Gastroesophageal sphincter (tissue), 4 donors: ENCODE data around the gene PTGES3L. TPM values are rescaled to one million over a fixed set of nuclear protein-coding genes. Genes with fewer than 3 reads are reported as not detected.
A peak's percentile ranks its signal among the peaks of the same experiment; 100 is the strongest.

Source experiments
- ATAC-seq: fragments of 150-250 bp; one replicate; pipeline ENCODE4 v1.9.1; 2016; ENCODE audit warnings: mild to moderate bottlenecking, moderate library complexity
- H3K27ac ChIP-seq, 4 donors: fragments of 200-600 bp; sonication (generic) in 3 of 4; 1 replicate in 3 of 4; 2 replicates in 1 of 4; pipeline ENCODE4 v1.5.1; 2016 to 2019
- H3K27me3 ChIP-seq: fragments of 200-600 bp; sonication (generic); one replicate; pipeline ENCODE4 v1.5.1; 2019
- H3K36me3 ChIP-seq, 2 donors: fragments of 200-600 bp; sonication (generic); one replicate each; pipeline ENCODE4 v1.5.1; 2019; ENCODE audit warnings: control low read depth in 1 of 2
- H3K4me1 ChIP-seq, 3 donors: fragments of 200-600 bp; sonication (generic); 1 replicate in 2 of 3; 2 replicates in 1 of 3; pipeline ENCODE4 v1.5.1; 2016 to 2019; ENCODE audit warnings: control low read depth in 2 of 3
- H3K4me3 ChIP-seq, 2 donors: fragments of 200-600 bp; sonication (generic); one replicate each; pipeline ENCODE4 v1.5.1; 2019; ENCODE audit warnings: mild to moderate bottlenecking in 1 of 2, moderate library complexity in 1 of 2
- H3K9me3 ChIP-seq, 3 donors: fragments of 200-600 bp; sonication (generic); one replicate each; pipeline ENCODE4 v1.5.1; 2017 to 2019; ENCODE audit warnings: control low read depth in 2 of 3
- CTCF ChIP-seq, 4 experiments: fragments of 200-600 bp in 2 of 4; fragments of 450-650 bp in 2 of 4; sonication (generic) in 1 of 4; IDR thresholded peaks; one replicate each; pipeline ENCODE4 v1.5.1; 2017 to 2019; ENCODE audit warnings: antibody characterized with exemption in 4 of 4, mild to moderate bottlenecking in 2 of 4, moderate library complexity in 2 of 4
- EP300 ChIP-seq: sonication (generic); formaldehyde crosslinking; IDR thresholded peaks from one replicate; pipeline ENCODE4 v1.6.1; 2017; ENCODE audit warnings: antibody characterized with exemption, mild to moderate bottlenecking
- POLR2A ChIP-seq, 2 donors: fragments of 450-650 bp; IDR thresholded peaks; one replicate each; pipeline ENCODE4 v1.6.1; 2017; ENCODE audit warnings: antibody characterized with exemption in 2 of 2, mild to moderate bottlenecking in 2 of 2, moderate library complexity in 1 of 2
- POLR2AphosphoS5 ChIP-seq: sonication (generic); formaldehyde crosslinking; IDR thresholded peaks from one replicate; pipeline ENCODE4 v1.6.1; 2017; ENCODE audit warnings: antibody characterized with exemption
- WGBS, 2 donors: methylation state at CpG; one replicate each; pipeline ENCODE4 v1.1.5; 2018; ENCODE audit warnings: low coverage in 1 of 2; 5-methylcytosine and 5-hydroxymethylcytosine counted together
- total RNA-seq, 4 donors: library from RNA; depleted of rRNA; stranded (reverse); fragments of >200 nt; gene quantifications; one replicate each; pipeline ENCODE4 v1.1.0, GENCODE V29; 2016

Gene PTGES3L
- 10 to 100 TPM in 2 of 4 donors, 1 to 10 TPM in 2; 5.5 to 19.6 (median 10.1) TPM for total RNA-seq

- peak within 1 kb of the TSS; percentile 35 to 92 (median 86) for H3K27ac ChIP-seq
- peaks cover 0 to 12% of the 10 kb centered on the region in 2 donors for H3K36me3 ChIP-seq
- H3K4me3 ChIP-seq, result peak within 1 kb of the TSS; percentile 72 to 98
- peak; percentile 74 for ATAC-seq
- H3K27me3 ChIP-seq, result no peaks in the 10 kb centered on the region
- H3K9me3 ChIP-seq, result no peaks in the 10 kb centered on the region
- peaks cover 0 to 31% (median 11%) of the 10 kb centered on the region in 3 donors for H3K4me1 ChIP-seq
- peak; percentile 53 for TF ChIP-seq POLR2AphosphoS5
- TF ChIP-seq EP300, result no peak
- TF ChIP-seq CTCF (IDR thresholded peaks at IDR 0.05), result peak in 1 of 4 experiments; percentile 3
- TF ChIP-seq POLR2A (IDR thresholded peaks at IDR 0.05), result no peak
- 2 to 26% methylated on average over 6 to 18 of the region's 21 CpGs for WGBS, 2 donors
These were observed at the start of gene PTGES3L for GRCh38 chr17:42979511-42980273. Gene PTGES3L, minus strand, starts transcription at chr17:42980080. Its CDS starts 27 bp downstream, at chr17:42980053.

GRCh38 chr17:43028221-43028861 is 48.5 kb upstream of the PTGES3L start:
- Histone ChIP-seq H3K4me1 (peaks cover 0 to 22% (median 6%) of the 10 kb centered on the region in 3 donors), H3K36me3 (no peaks in the 10 kb centered on the region), H3K27me3 (no peaks in the 10 kb centered on the region), H3K9me3 (no peaks in the 10 kb centered on the region), H3K27ac (no peak overlapping the region), H3K4me3 (no peak overlapping the region)
- TF ChIP-seq EP300, result no peak
- no peak for TF ChIP-seq CTCF (IDR thresholded peaks at IDR 0.05)
- TF ChIP-seq POLR2AphosphoS5, result no peak
- no peak for TF ChIP-seq POLR2A (IDR thresholded peaks at IDR 0.05)
- ATAC-seq, result no peak
- no CpG with 5 or more reads among the region's 17 CpGs for whole genome bisulfite sequencing, 2 donors

- no peak for TF ChIP-seq POLR2AphosphoS5
- no peak for TF ChIP-seq POLR2A (IDR thresholded peaks at IDR 0.05)
- TF ChIP-seq CTCF (IDR thresholded peaks at IDR 0.05), result no peak
- TF ChIP-seq EP300, result no peak
- 84% methylated on average over 2 of the region's 9 CpGs; no CpG with 5 or more reads in 1 of the 2 donors for WGBS, 2 donors
- Histone ChIP-seq H3K4me1 (peaks cover 0 to 30% (median 11%) of the 10 kb centered on the region in 3 donors), H3K27ac (no peak overlapping the region), H3K27me3 (no peaks in the 10 kb centered on the region), H3K36me3 (no peaks in the 10 kb centered on the region), H3K4me3 (no peak overlapping the region), H3K9me3 (no peaks in the 10 kb centered on the region)
- ATAC-seq, result no peak
These were observed 47.5 kb upstream of the PTGES3L start for GRCh38 chr17:43027091-43028032.

GRCh38 chr17:43026595-43026994 is 46.7 kb upstream of the PTGES3L start:
- WGBS, 2 donors, result 30 to 65% methylated on average over 1 to 5 of the region's 5 CpGs
- H3K9me3 ChIP-seq, result no peaks in the 10 kb centered on the region
- H3K4me1 ChIP-seq, result peaks cover 0 to 30% (median 11%) of the 10 kb centered on the region in 3 donors
- no peak overlapping the region for H3K4me3 ChIP-seq
- no peak for ATAC-seq
- TF ChIP-seq POLR2A (IDR thresholded peaks at IDR 0.05) (no peak), POLR2AphosphoS5 (no peak), CTCF (IDR thresholded peaks at IDR 0.05) (no peak), EP300 (no peak)
- H3K27ac ChIP-seq, result peak overlapping the region in 1 of 4 donors; percentile 81
- H3K27me3 ChIP-seq, result no peaks in the 10 kb centered on the region
- no peaks in the 10 kb centered on the region for H3K36me3 ChIP-seq
